Measurements from ENCODE around the gene BBS1.

The BBS1 gene

GRCh38 chr11:66555416-66555815, 45.0 kb downstream of the BBS1 start:
- DNase-seq: no peak

DNA sequence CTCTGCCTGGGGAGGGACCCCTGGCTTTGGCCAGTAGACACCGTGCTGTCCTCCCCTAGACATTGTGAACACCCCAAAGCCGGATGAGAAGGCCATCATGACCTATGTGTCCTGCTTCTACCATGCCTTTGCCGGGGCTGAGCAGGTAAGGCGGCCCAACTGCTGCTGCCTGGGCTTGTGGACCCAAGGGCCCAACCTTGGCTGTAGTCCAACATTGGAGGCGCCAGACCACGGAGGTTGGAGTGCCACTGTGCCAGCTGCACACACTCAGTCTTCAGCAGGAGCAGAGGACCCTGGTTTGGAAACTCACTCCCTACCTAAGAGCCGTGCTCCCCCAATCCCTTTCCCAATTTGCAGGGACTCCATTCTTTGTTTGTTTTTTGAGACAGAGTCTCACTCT, 45.7 kb downstream of the BBS1 start:
- DNase-seq: no peak

- no peak for DNase-seq
Observed at GRCh38 chr11:66557733-66558326, 47.4 kb downstream of the BBS1 start.

- peak in 1 of 2 experiments; percentile 13 for DNase-seq
Observed at GRCh38 chr11:66559142-66559865, 48.9 kb downstream of the BBS1 start.

DNA sequence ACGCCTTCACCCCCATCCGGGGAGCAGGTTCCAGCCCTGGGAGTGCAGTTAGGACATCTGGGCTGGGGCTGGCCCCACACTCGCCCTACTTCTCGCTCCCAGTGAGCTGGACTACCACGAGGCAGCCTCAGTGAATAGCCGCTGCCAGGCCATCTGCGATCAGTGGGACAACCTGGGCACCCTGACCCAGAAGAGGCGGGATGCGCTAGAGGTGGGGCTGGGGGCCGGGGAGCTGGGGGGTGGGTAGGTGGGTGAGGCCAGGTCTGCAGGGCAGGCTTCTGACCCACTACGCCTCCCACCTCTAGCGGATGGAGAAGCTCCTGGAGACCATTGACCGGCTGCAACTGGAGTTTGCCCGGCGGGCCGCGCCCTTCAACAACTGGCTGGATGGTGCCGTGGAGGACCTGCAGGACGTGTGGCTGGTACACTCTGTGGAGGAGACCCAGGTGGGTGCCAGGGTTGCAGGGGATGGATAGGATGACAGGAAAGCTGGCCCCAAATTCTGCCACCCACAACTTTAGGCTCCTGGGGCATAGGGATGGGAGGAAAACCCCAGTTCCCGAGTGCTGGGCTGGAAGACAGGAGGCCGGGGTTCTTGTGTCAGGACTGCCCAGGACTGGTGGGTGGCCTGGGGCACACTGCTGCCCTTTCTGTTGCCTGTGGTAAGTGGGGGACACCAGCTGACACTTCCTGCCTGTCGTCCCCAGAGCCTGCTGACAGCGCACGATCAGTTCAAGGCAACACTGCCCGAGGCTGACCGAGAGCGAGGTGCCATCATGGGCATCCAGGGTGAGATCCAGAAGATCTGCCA, 49.6 kb downstream of the BBS1 start:
- no peak for DNase-seq

- no peak for DNase-seq
Observed at GRCh38 chr11:66561178-66561974, 50.9 kb downstream of the BBS1 start.

DNA sequence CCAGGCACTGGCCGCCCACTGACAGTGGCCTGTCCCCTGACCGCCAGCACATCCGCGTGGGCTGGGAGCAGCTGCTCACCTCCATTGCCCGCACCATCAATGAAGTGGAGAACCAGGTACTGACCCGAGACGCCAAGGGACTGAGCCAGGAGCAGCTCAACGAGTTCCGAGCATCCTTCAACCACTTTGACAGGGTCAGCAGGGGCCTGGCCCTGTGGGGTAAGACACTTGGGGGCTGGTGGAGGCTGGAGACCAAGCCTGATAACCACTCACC, 51.5 kb downstream of the BBS1 start:
- no peak for DNase-seq

DNA sequence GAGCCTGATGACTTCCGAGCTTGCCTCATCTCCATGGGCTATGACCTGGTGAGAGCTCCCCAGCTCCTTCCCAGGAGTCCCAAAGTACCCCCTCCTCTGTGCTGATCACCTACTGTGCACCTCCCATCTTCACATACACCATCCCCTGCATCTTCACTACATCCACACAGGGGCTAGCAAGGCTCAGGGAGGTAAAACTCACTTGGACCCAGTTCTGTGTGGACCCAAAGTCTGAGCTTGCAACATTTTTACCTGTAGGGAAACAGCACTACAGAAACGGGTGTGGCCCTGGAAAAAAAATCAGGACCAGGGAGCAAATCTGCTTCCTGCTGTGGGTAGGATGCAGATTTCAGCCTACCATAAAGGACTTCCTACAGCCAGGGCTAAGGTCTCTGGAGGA, 51.8 kb downstream of the BBS1 start:
- no peak for DNase-seq

DNA sequence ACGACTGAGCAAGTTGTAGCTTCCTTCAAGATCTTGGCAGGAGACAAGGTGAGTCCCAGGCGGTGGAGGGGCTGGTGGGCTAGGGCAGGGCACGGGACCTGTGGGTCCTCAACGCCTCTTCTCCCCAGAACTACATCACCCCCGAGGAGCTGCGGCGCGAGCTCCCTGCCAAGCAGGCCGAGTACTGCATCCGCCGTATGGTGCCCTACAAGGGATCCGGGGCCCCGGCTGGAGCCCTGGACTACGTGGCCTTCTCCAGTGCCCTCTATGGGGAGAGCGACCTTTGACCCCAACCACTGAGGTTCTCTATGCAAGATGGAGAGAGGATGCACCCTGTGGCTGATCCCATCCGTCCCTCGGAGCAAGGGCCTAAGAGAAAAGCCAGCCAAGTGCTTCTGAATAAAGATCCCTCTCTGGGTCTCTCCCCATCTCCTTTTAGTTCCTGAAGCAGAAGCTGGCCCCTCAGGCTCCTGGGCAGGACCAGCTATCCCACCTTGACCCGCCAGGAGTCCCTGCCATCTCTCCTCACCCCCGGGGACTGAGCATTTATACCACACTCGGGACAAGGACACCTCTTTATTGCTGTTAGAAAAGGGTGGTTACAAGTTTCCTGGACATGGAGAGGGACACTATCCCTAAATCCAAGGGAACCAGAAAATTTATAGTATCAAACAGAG, 52.6 kb downstream of the BBS1 start:
- no peak for DNase-seq

GRCh38 chr11:66563832-66564231, 53.4 kb downstream of the BBS1 start:
- no peak for DNase-seq

DNA sequence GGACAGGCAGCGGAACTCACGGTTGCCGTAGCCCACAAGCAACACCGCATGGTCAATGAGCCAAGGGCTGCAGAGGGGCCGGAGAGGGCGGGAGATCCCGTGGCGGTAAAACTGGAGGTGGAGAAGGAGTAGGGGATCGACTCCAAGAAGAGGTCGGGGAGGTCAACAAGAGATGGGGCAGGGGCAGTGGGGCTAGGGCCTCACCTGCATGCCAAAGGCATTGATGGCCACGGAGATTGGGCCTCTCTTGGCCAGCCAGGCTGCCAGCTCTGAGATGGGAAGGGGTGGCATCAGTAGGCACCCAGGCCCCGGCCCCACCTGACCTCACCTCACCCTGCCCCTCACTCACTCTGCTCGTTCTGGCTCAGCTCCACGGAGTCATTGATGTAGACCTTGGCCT, 54.1 kb downstream of the BBS1 start:
- no peak for DNase-seq

GRCh38 chr11:66564984-66565383, 54.5 kb downstream of the BBS1 start:
- no peak for DNase-seq

- DNase-seq: no peak
Observed at GRCh38 chr11:66566221-66566620, 55.8 kb downstream of the BBS1 start.

DNA sequence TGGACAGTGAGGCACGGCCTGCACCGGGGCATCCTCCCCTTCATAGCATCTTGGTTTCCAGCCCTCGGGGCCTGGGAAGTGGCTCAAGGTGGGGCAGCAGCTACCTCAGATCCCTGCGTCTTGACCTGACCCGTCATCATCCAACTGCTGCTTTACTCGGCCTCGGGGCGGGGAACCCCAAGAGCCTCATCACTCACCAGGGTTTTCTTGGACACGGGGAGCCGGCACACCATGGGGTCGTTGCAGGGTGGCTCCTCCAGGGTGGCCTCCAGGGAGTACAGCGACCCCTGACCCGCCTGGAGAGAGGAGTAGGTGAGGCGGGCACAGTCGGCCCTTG, 57.3 kb downstream of the BBS1 start:
- DNase-seq: no peak

DNA sequence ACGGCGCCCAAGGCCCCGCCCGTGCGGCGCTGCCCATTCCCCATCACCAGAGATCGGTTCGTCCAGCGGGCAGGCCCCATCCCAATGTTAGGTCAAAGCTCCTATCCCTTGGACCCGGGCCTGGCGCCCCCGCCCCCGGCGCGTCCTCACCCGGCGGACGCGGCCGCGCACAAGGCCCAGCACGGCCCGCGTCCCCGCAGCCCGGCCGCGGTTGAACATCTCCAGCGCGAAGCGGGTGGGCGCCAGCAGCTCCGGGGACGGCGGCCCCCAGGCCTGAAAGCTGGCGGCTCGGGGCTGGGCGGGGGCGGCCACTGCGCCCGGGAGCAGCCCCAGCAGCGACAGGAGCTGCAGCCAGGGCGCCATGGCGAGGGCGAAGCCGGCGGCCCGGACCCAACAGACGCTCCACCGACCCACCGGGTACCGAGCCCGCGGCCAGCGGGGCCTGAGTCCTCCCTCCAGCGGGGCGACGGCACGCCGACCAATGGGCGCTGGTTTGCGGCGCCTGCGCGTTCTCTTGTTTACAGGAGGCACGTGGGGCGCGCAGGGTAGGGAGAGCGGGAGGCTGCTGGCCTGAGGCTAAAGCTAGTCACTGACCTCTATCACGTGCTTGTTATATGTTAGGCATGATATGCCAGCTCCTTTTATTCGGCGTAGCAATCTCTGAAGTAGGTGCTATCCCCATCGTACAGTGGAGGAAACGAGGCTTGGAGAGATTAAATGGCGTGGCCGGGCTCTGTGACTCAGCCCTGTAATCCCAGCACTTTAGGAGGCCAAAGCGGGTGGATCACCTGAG, 57.9 kb downstream of the BBS1 start, which contains the start of gene CTSF:
Gene CTSF (minus strand): TSS at position 483 of the 793 bp plus-strand sequence. CDS start 120 bp downstream, at position 363.
- peak; percentile 52 to 57 for DNase-seq

DNA sequence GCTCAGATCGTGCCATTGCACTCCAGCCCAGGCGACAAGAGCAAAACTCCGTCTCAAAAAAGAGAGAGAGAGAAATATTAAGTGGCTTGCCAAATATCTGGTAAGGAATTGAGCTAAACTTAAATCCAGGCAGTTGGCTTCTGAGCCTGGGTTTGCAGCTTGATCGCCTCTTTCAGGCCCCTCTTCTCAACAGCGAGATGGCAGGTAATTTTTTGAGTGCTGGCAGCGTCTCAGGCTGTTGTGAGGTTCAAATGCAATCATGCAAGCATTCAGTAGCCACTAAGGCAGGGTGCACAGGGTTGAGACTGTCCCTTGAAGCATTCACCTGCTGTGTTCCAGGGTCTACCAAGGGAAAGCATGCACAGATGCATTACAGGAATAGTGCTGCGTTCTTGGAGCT, 58.6 kb downstream of the BBS1 start:
- no peak for DNase-seq

GRCh38 chr11:66570079-66570849, 59.8 kb downstream of the BBS1 start:
- no peak for DNase-seq

DNA sequence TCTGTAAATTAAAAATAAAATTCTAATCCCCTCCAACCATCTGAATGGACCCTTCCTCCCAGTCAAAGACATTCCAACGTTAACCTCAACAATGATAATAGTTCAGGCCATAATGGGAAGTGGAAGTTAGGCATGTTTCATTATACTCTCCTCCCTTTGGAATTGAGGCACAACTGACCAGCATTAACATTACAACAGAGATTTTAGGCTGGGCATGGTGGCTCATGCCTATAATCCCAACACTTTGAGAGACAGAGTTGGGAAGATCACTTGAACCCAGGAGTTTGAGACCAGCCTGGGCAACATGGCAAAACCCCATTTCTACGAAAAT, 60.4 kb downstream of the BBS1 start:
- DNase-seq: no peak

- peak; percentile 76 to 78 for DNase-seq
Observed at GRCh38 chr11:66579017-66579606, 68.7 kb downstream of the BBS1 start.

GRCh38 chr11:66580803-66581202, 70.4 kb downstream of the BBS1 start:
- DNase-seq: no peak

GRCh38 chr11:66581261-66581660, 70.8 kb downstream of the BBS1 start:
- no peak for DNase-seq
